Measurements from ENCODE around the gene CSGALNACT2. TPM values are rescaled to one million over a fixed set of nuclear protein-coding genes. Genes with fewer than 3 reads are reported as not detected.

The CSGALNACT2 gene
- total and polyA plus RNA-seq, 9 of the 15 experiments (the other 6 are each of a cell fraction or from before 2014, with no cell fraction given): 1.4 to 7.3 (median 3.5) TPM

DNA sequence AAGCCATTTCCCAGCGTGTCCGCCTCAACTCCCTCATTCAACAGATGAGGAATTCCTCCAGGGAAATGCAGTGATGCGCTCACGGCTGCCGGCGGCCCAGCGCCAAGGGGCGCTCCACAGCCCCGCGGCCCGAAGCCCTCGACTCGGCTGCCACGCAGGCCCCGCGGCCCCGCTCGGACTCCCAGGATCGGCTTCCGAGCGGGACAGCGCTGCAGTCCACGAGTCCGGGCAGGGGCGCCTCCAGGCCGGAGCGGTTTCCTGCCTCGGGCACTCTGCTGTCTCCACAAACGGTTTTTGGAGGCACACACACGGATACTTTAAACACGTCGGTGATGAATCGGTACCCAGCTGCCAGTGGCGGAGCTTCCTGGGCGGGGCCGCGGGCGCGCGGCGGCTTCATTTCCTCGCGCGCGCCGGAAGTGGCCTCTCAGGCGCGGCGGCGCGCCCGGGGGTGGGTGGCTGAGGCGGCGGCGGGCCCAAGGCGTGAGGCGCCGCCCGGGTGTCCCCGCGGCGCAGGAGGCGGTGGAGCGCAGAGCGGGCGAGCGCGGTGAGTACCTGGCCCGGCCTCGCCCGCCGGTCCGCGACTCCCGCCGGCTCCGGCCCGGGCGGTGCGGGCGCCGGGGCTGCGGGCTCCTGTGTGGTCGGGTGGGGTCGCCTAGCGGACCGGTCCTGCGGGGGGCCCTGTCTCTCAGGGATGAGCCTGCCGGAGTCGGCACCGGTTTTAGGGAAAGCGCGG is at the start of gene CSGALNACT2 (continued):
- TF ChIP-seq, protein P1, sequence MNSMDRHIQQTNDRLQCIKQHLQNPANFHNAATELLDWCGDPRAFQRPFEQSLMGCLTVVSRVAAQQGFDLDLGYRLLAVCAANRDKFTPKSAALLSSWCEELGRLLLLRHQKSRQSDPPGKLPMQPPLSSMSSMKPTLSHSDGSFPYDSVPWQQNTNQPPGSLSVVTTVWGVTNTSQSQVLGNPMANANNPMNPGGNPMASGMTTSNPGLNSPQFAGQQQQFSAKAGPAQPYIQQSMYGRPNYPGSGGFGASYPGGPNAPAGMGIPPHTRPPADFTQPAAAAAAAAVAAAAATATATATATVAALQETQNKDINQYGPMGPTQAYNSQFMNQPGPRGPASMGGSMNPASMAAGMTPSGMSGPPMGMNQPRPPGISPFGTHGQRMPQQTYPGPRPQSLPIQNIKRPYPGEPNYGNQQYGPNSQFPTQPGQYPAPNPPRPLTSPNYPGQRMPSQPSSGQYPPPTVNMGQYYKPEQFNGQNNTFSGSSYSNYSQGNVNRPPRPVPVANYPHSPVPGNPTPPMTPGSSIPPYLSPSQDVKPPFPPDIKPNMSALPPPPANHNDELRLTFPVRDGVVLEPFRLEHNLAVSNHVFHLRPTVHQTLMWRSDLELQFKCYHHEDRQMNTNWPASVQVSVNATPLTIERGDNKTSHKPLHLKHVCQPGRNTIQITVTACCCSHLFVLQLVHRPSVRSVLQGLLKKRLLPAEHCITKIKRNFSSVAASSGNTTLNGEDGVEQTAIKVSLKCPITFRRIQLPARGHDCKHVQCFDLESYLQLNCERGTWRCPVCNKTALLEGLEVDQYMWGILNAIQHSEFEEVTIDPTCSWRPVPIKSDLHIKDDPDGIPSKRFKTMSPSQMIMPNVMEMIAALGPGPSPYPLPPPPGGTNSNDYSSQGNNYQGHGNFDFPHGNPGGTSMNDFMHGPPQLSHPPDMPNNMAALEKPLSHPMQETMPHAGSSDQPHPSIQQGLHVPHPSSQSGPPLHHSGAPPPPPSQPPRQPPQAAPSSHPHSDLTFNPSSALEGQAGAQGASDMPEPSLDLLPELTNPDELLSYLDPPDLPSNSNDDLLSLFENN (IDR thresholded peaks at IDR 0.05; ENCODE audit: low read depth in 2 of 2, low read length in 2 of 2): 0 out of 4 replicates have a peak, but pooled peaks of 1 of the 2 experiments have one; percentile 13
- TF ChIP-seq DNMT1 (IDR thresholded peaks at IDR 0.05): no peak
- TF ChIP-seq, protein P2, sequence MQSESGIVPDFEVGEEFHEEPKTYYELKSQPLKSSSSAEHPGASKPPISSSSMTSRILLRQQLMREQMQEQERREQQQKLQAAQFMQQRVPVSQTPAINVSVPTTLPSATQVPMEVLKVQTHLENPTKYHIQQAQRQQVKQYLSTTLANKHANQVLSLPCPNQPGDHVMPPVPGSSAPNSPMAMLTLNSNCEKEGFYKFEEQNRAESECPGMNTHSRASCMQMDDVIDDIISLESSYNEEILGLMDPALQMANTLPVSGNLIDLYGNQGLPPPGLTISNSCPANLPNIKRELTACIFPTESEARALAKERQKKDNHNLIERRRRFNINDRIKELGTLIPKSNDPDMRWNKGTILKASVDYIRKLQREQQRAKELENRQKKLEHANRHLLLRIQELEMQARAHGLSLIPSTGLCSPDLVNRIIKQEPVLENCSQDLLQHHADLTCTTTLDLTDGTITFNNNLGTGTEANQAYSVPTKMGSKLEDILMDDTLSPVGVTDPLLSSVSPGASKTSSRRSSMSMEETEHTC (IDR thresholded peaks at IDR 0.05): no peak
- TF ChIP-seq FOXA1 (IDR thresholded peaks at IDR 0.05; ENCODE audit: borderline replicate concordance): no peak
- TF ChIP-seq NFATC3 (IDR thresholded peaks at IDR 0.05): no peak
- TF ChIP-seq POLR2B (IDR thresholded peaks at IDR 0.05; ENCODE audit: low read depth, partially characterized antibody): peak; percentile 38
- no peak for TF ChIP-seq KAT8 (IDR thresholded peaks at IDR 0.05; ENCODE audit: low read depth)
- no peak for TF ChIP-seq ZNF408 (CRISPR knock-in tag; IDR thresholded peaks at IDR 0.05; ENCODE audit: low read depth)
- no peak for TF ChIP-seq NR2C1 (IDR thresholded peaks at IDR 0.05)
- no peak for TF ChIP-seq NR2C1 (tag; IDR thresholded peaks at IDR 0.05)
- peak; percentile 46; the same call in 1 of the 2 replicates for TF ChIP-seq CREB1 (IDR thresholded peaks at IDR 0.05)
- TF ChIP-seq CREB1 (CRISPR knock-in tag; IDR thresholded peaks at IDR 0.05): no peak
- TF ChIP-seq, protein P3, sequence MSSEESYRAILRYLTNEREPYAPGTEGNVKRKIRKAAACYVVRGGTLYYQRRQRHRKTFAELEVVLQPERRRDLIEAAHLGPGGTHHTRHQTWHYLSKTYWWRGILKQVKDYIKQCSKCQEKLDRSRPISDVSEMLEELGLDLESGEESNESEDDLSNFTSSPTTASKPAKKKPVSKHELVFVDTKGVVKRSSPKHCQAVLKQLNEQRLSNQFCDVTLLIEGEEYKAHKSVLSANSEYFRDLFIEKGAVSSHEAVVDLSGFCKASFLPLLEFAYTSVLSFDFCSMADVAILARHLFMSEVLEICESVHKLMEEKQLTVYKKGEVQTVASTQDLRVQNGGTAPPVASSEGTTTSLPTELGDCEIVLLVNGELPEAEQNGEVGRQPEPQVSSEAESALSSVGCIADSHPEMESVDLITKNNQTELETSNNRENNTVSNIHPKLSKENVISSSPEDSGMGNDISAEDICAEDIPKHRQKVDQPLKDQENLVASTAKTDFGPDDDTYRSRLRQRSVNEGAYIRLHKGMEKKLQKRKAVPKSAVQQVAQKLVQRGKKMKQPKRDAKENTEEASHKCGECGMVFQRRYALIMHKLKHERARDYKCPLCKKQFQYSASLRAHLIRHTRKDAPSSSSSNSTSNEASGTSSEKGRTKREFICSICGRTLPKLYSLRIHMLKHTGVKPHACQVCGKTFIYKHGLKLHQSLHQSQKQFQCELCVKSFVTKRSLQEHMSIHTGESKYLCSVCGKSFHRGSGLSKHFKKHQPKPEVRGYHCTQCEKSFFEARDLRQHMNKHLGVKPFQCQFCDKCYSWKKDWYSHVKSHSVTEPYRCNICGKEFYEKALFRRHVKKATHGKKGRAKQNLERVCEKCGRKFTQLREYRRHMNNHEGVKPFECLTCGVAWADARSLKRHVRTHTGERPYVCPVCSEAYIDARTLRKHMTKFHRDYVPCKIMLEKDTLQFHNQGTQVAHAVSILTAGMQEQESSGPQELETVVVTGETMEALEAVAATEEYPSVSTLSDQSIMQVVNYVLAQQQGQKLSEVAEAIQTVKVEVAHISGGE (CRISPR knock-in tag; IDR thresholded peaks at IDR 0.05): peak in 1 of 3 experiments; percentile 89; a peak in 3 of 6 replicates
- TF ChIP-seq ZFP1 (CRISPR knock-in tag; IDR thresholded peaks at IDR 0.05): no peak
- no peak for TF ChIP-seq RBM34 (IDR thresholded peaks at IDR 0.05; ENCODE audit: borderline replicate concordance, insufficient read depth, low read length)
- TF ChIP-seq ELF1 (tag; IDR thresholded peaks at IDR 0.05): peak; percentile 65
- TF ChIP-seq ZNF23 (CRISPR knock-in tag; IDR thresholded peaks at IDR 0.05): no peak
- peak in 2 of 3 experiments; percentile 22 to 65 for TF ChIP-seq YY1 (IDR thresholded peaks at IDR 0.05; ENCODE audit: borderline replicate concordance in 1 of 3, control insufficient read depth in 1 of 3, extremely low read depth in 1 of 3, insufficient read depth in 3 of 3, insufficient read length in 1 of 3, insufficient replicate concordance in 2 of 3, low read depth in 1 of 3, low read length in 2 of 3)
- peak; percentile 87 for TF ChIP-seq CTBP1 (IDR thresholded peaks at IDR 0.05; ENCODE audit: borderline replicate concordance)
- no peak for TF ChIP-seq RUNX1 (IDR thresholded peaks at IDR 0.05; ENCODE audit: low read depth)
